Measurements from ENCODE around the gene KRT85. TPM values are rescaled to one million over a fixed set of nuclear protein-coding genes. Genes with fewer than 3 reads are reported as not detected.
A peak's percentile ranks its signal among the peaks of the same experiment; 100 is the strongest.
"Not testable (repeated sequence)": the region's sequence is repeated elsewhere in the genome, so short reads cannot be mapped to it uniquely, and the experiment has no call there.

The KRT85 gene
- total and polyA plus RNA-seq, 2 experiments from 2014 or later = 0.12 TPM; not detected in 1

DNA sequence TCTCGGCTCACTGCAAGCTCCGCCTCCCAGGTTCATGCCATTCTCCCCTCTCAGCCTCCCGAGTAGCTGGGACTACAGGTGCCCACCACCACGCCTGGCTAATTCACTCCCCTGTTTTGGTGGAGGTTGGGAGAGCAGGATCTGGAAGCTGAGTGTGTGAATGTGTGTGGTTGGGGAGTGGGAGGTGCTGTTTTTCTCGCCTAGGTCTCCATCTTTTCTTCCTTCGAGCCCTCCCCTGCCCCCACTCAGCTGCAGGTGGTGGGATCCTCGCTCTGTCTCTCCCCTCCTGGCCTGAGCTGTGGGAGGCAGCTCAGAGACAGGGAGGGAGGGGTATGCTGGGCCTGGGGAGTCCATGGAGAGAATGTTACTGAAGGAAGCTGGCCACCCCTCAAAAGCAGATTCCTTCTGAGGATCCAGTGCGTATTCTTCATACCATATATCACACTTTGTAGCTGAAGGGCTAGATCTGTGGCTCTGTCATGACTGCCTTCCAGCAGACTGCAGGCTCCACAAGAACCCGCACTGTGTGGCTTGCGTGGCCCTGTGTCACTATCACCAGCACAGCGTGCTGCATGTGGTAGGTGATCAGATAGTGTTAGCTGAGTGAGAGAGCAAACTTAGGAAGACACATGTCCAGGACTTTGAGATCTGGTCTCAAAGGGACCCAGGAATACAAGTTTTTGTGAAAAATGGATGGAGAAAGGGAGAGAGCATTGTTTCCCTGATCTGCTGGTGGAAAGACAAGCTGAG, 48.9 kb downstream of the KRT85 start:
- TF ChIP-seq, protein P1, sequence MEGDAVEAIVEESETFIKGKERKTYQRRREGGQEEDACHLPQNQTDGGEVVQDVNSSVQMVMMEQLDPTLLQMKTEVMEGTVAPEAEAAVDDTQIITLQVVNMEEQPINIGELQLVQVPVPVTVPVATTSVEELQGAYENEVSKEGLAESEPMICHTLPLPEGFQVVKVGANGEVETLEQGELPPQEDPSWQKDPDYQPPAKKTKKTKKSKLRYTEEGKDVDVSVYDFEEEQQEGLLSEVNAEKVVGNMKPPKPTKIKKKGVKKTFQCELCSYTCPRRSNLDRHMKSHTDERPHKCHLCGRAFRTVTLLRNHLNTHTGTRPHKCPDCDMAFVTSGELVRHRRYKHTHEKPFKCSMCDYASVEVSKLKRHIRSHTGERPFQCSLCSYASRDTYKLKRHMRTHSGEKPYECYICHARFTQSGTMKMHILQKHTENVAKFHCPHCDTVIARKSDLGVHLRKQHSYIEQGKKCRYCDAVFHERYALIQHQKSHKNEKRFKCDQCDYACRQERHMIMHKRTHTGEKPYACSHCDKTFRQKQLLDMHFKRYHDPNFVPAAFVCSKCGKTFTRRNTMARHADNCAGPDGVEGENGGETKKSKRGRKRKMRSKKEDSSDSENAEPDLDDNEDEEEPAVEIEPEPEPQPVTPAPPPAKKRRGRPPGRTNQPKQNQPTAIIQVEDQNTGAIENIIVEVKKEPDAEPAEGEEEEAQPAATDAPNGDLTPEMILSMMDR (IDR thresholded peaks at IDR 0.05; ENCODE audit: low read depth, low read length) = no peak
- H3K27me3 ChIP-seq = peaks cover 63% of the 10 kb centered on the region
- no peaks in the 10 kb centered on the region for H3K9me3 ChIP-seq (ENCODE audit: low read depth)
- no peaks in the 10 kb centered on the region for H3K36me3 ChIP-seq
- no peak overlapping the region for H3K27ac ChIP-seq
- H3K4me1 ChIP-seq (ENCODE audit: low read depth) = no peaks in the 10 kb centered on the region
- no peak for DNase-seq (ENCODE audit: low read depth in 1 of 2, low spot score in 1 of 2)
- H3K4me3 ChIP-seq = no peak overlapping the region

DNA sequence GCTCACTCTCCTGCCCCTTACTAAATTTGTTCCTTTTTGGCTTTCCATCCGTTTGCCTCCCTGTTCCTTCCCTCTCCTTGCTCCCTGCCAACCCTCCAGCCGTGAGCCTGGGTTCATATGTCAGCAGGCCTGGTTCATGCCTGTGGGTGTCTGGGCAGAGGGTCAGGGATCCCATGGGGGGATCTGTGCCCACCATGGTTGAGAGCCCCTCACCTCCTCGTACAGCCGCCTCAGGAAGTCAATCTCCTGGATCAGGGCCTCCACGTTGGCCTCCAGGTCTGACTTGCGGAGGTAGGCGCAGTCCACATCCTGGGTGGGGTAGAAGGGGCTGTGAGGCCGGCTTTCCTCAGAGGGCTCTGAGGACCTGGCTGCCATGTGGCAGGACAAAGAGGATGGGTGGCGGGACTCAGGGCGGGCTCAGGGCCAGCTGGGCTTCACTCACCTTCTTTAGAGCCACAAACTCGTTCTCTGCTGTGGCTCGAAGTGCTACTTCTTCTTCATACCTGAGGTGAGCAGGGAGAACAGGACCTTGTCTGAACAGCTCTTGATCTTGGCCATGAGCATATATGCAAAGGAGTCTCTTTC, 49.7 kb downstream of the KRT85 start:
- Histone ChIP-seq H3K27me3 (peaks cover 60% of the 10 kb centered on the region), H3K4me1 (ENCODE audit: low read depth) (no peaks in the 10 kb centered on the region)

DNA sequence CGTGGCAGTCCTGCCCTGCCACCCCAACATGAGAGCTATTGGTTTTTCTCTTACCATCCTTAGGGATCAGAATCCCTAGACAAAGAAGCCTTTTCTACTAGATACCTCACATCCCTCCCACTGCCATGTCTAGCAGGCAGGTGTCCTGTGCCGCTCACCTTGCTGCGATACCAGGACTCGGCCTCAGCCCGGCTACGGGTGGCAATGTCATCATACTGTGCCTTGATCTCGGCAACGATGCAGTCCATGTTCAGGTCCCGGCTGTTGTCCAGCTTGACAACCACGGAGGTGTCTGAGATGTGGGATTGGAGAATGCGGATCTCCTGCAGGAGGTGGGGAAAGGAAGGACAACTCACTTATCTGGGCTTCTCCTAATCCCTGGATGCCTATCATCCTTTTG, 50.6 kb downstream of the KRT85 start:
- H3K27me3 ChIP-seq = peaks cover 60% of the 10 kb centered on the region

More for the DNA sequence above, 49.7 kb downstream of the KRT85 start:
- no peak overlapping the region for H3K4me3 ChIP-seq
- no peak overlapping the region for H3K27ac ChIP-seq
- DNase-seq (ENCODE audit: low read depth in 1 of 2, low spot score in 1 of 2) = no peak
- TF ChIP-seq, protein P1 (IDR thresholded peaks at IDR 0.05; ENCODE audit: low read depth, low read length) = no peak
- H3K36me3 ChIP-seq = no peaks in the 10 kb centered on the region
- H3K9me3 ChIP-seq (ENCODE audit: low read depth) = no peaks in the 10 kb centered on the region

DNA sequence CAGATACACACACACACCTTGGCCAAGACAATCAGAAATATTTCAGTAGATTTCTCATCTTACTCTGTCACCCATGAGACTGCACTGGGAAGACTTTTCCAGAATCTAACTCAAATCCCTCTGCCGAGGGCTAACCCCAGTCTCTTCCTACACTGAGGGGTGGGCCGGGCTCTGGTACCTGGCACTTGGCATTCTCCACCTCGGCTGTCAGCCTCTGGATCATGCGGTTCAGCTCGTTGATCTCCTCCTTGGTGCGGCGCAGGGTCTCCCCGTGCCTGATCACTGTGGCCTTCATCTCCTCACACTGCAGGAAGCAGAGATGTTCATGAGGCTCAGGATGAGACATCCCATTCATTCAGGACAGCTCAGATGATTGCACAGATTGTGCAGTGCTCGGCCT, 51.0 kb downstream of the KRT85 start:
- Histone ChIP-seq H3K4me1 (ENCODE audit: low read depth) (no peaks in the 10 kb centered on the region), H3K27ac (no peak overlapping the region), H3K4me3 (no peak overlapping the region), H3K36me3 (no peaks in the 10 kb centered on the region), H3K27me3 (peaks cover 62% of the 10 kb centered on the region), H3K9me3 (ENCODE audit: low read depth) (no peaks in the 10 kb centered on the region)
- DNase-seq (ENCODE audit: low read depth in 1 of 2, low spot score in 1 of 2) = no peak
- TF ChIP-seq, protein P1 (IDR thresholded peaks at IDR 0.05; ENCODE audit: low read depth, low read length) = no peak

More for the DNA sequence above, 50.6 kb downstream of the KRT85 start:
- H3K4me1 ChIP-seq (ENCODE audit: low read depth) = no peaks in the 10 kb centered on the region
- no peaks in the 10 kb centered on the region for H3K9me3 ChIP-seq (ENCODE audit: low read depth)
- DNase-seq (ENCODE audit: low read depth in 1 of 2, low spot score in 1 of 2) = no peak
- H3K27ac ChIP-seq = no peak overlapping the region
- no peaks in the 10 kb centered on the region for H3K36me3 ChIP-seq
- TF ChIP-seq, protein P1 (IDR thresholded peaks at IDR 0.05; ENCODE audit: low read depth, low read length) = no peak
- H3K4me3 ChIP-seq = no peak overlapping the region

DNA sequence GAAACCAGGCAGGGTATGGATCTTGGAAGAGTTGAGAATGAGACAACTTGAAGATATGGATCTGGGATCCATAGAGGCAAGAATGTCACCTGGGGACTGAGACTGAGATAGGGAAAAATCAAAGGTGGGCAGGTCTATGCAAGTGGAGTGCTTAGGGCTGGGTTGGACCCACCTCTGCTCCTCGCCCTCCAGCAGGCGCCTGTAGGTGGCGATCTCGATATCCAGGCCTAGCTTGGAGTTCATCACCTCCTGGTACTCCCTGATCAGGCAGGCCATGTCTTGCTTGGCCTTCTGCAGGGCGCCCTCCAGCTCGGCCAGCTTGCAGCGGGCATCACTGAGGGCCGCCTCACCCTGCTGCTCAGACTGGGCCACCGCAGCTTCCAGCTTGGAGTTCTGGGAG, 51.6 kb downstream of the KRT85 start:
- not testable (repeated sequence) for H3K27ac ChIP-seq; H3K9me3 ChIP-seq (ENCODE audit: low read depth); H3K36me3 ChIP-seq; H3K4me3 ChIP-seq; H3K4me1 ChIP-seq (ENCODE audit: low read depth)
- peaks cover 66% of the 10 kb centered on the region for H3K27me3 ChIP-seq
- peak in 1 of 2 donors; percentile 17 for DNase-seq (ENCODE audit: low read depth in 1 of 2, low spot score in 1 of 2)
- TF ChIP-seq, protein P1 (IDR thresholded peaks at IDR 0.05; ENCODE audit: low read depth, low read length) = peak; percentile 36
